ENCODE measurements around the gene RBM27.

- no peak for TF ChIP-seq CTCF (IDR thresholded peaks at IDR 0.05)
- no peak for TF ChIP-seq POLR2A (IDR thresholded peaks at IDR 0.05)
- no peak for TF ChIP-seq POLR2AphosphoS5 (IDR thresholded peaks at IDR 0.05)
- no peak for TF ChIP-seq EP300 (IDR thresholded peaks at IDR 0.05)
Observed at GRCh38 chr5:146188358-146188757, 15.0 kb upstream of the RBM27 start.
